Myometrial cell (primary cell): ENCODE results near the gene APIP. TPM values are rescaled to one million over a fixed set of nuclear protein-coding genes. Genes with fewer than 3 reads are reported as not detected.

Source experiments
- total RNA-seq: library from RNA; depleted of rRNA; stranded (reverse); fragments of >200 nt; gene quantifications from 2 replicates; pipeline ENCODE4 v1.2.3, GENCODE V29; 2015

APIP gene, protein sequence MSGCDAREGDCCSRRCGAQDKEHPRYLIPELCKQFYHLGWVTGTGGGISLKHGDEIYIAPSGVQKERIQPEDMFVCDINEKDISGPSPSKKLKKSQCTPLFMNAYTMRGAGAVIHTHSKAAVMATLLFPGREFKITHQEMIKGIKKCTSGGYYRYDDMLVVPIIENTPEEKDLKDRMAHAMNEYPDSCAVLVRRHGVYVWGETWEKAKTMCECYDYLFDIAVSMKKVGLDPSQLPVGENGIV
- 31.9 and 38.3 TPM in 2 replicates for total RNA-seq

GRCh38 chr11:34916015-34916842 is at the start of gene APIP, which contains the start of gene PDHX:
TSS of gene APIP (minus strand) at chr11:34916379. CDS start at chr11:34916284, 95 bp downstream.
TSS of gene PDHX (plus strand) at chr11:34916618. CDS start at chr11:34916656, 38 bp downstream.

Other genes starting within 250 kb of the APIP start
- gene PDHX, start 239 bp upstream of the APIP start, total RNA-seq, result 28.3 and 33.0 TPM in 2 replicates
- 670 and 790 TPM in 2 replicates for gene CD44, start 222.8 kb upstream of the APIP start, total RNA-seq